ENCODE data around the gene ZFYVE9. TPM values are rescaled to one million over a fixed set of nuclear protein-coding genes. Genes with fewer than 3 reads are reported as not detected.

The ZFYVE9 gene
- total RNA-seq, 4 donors from 2014 or later, result 22.8 to 37.0 (median 28.2) TPM

DNA sequence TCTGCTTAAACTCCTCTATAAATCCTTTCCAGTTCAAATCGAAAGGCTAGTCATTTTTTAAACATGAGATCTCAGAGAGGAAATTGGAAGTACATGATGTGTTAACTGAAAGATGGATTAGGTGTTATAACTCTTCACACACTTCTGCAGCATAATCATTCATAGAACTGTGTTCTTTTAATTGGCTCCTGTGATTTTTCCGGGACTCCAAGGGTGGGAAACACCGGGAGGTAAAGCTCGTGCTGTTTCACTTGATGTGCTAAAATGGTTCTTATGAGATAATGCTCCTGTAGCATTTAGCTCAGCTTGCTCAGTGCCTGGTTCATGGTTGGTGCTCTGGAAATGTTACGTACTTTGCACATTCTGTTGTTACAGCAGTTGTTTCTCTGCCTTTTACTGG lies 183.9 kb downstream of the ZFYVE9 start:
- no peak overlapping the region for H3K27ac ChIP-seq
- H3K36me3 ChIP-seq, result no peaks in the 10 kb centered on the region
- no peaks in the 10 kb centered on the region for H3K9me3 ChIP-seq
- H3K4me1 ChIP-seq, result no peaks in the 10 kb centered on the region
- H3K27me3 ChIP-seq, result no peaks in the 10 kb centered on the region
- TF ChIP-seq CTCF (IDR thresholded peaks at IDR 0.05), result no peak
- TF ChIP-seq EP300 (IDR thresholded peaks at IDR 0.05; ENCODE audit: low read depth), result no peak
- no peak for TF ChIP-seq POLR2A (IDR thresholded peaks at IDR 0.05)
- TF ChIP-seq POLR2AphosphoS5 (IDR thresholded peaks at IDR 0.05), result no peak
- H3K4me3 ChIP-seq, result no peak overlapping the region
- in situ Hi-C loops (cut with MboI; ENCODE audit: low pct_ligation_motif_present in 1 of 4, low pct_unique_long_range_greater_than_20kb in 1 of 4, low sequenced_read_pairs in 3 of 4), result no loop called here
- DNase-seq, result no peak
- intact Hi-C loops (cut with DNase I; ENCODE audit: low total_unique reads), result no loop called here
- 87 to 98% methylated on average over 5 of the region's 5 CpGs for WGBS, 2 donors (ENCODE audit: low coverage in 1 of 2)

DNA sequence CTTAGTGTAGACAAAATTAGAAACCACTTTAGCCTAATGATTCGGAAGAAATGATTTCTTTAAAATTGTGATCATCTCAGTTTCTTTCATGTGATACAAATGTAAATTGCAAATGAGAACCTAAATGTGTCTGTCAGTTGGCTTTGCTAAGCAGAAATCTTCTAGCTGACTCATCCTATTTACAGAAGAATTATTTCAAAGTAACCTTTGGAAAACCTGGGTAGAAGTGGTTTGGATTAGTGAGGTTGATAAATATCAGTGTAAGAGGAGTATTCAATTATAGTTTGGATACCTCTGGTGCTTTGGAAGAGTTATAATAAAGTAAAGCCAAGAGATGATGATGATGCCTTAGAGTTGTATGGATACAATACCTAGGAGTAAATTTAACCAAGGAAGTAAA lies 186.7 kb downstream of the ZFYVE9 start:
- TF ChIP-seq POLR2A (IDR thresholded peaks at IDR 0.05), result no peak
- TF ChIP-seq CTCF (IDR thresholded peaks at IDR 0.05), result no peak
- TF ChIP-seq EP300 (IDR thresholded peaks at IDR 0.05; ENCODE audit: low read depth), result no peak
- no peak for TF ChIP-seq POLR2AphosphoS5 (IDR thresholded peaks at IDR 0.05)
- no peak overlapping the region for H3K4me3 ChIP-seq
- in situ Hi-C loops (cut with MboI; ENCODE audit: low pct_ligation_motif_present in 1 of 4, low pct_unique_long_range_greater_than_20kb in 1 of 4, low sequenced_read_pairs in 3 of 4), result no loop called here
- intact Hi-C loops (cut with DNase I; ENCODE audit: low total_unique reads), result no loop called here
- DNase-seq, result no peak
- no peak overlapping the region for H3K27ac ChIP-seq
- H3K36me3 ChIP-seq, result no peaks in the 10 kb centered on the region
- H3K27me3 ChIP-seq, result no peaks in the 10 kb centered on the region
- no peaks in the 10 kb centered on the region for H3K4me1 ChIP-seq
- H3K9me3 ChIP-seq, result no peaks in the 10 kb centered on the region
- 93 to 100% methylated on average over 1 of the region's 1 CpG for WGBS, 2 donors (ENCODE audit: low coverage in 1 of 2)

DNA sequence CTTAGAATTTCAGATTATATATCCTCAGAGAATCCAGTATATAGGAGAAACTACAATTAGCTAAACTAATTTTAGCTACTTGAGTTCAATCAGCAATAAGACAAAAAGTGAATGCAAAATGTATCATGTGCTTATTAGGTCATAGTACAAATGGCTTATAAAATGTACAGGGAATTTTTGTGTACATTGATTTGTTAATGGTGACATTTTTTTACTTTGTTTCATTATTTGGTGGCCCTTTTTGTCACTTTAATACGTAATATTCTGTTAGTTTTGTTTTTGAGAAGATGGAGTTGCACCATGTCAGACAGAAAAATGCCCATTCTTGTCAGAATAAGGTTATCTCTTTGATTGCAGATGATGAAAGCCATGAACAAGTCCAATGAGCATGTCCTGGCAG lies 190.5 kb downstream of the ZFYVE9 start:
- no peak for TF ChIP-seq POLR2AphosphoS5 (IDR thresholded peaks at IDR 0.05)
- TF ChIP-seq CTCF (IDR thresholded peaks at IDR 0.05), result no peak
- TF ChIP-seq EP300 (IDR thresholded peaks at IDR 0.05; ENCODE audit: low read depth), result no peak
- TF ChIP-seq POLR2A (IDR thresholded peaks at IDR 0.05), result no peak
- in situ Hi-C loops (cut with MboI; ENCODE audit: low pct_ligation_motif_present in 1 of 4, low pct_unique_long_range_greater_than_20kb in 1 of 4, low sequenced_read_pairs in 3 of 4), result no loop called here
- DNase-seq, result no peak
- Histone ChIP-seq H3K9me3 (no peaks in the 10 kb centered on the region), H3K4me1 (no peaks in the 10 kb centered on the region), H3K27ac (no peak overlapping the region), H3K36me3 (no peaks in the 10 kb centered on the region), H3K4me3 (no peak overlapping the region), H3K27me3 (no peaks in the 10 kb centered on the region)
- intact Hi-C loops (cut with DNase I; ENCODE audit: low total_unique reads), result no loop called here
- WGBS, 2 donors (ENCODE audit: low coverage in 1 of 2), result 90 to 100% methylated on average over 1 of the region's 1 CpG

DNA sequence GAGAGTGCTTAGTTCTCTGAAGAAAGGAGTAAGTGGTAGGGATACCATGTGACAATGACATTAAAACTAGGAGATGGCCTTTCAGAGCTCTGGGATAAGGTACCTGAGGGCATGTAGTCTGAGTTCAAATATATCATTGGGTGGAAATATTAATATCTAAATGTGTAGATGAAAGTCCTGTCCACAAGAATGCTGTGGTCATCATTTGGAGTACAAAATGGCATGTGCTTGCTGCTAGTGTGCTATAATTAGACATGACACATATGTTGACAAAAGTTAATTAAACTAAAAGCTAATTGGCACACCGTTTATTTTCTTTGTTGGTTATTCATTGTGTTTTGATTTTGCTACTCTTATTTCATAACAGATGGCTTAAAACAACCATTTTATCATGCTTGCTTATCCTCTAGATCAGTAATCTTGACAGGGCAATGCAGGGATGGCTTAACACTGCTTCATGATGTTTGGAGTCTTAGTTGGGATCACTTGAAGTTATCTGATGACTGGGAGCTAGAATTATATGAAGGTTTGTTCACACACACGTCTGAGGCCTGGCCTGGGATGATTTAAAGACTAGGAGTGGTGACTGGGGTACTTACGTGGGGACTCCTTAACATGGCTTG lies 193.1 kb downstream of the ZFYVE9 start:
- TF ChIP-seq POLR2AphosphoS5 (IDR thresholded peaks at IDR 0.05), result no peak
- TF ChIP-seq POLR2A (IDR thresholded peaks at IDR 0.05), result no peak
- TF ChIP-seq CTCF (IDR thresholded peaks at IDR 0.05), result no peak
- TF ChIP-seq EP300 (IDR thresholded peaks at IDR 0.05; ENCODE audit: low read depth), result no peak
- no peak overlapping the region for H3K27ac ChIP-seq
- DNase-seq, result no peak
- H3K4me1 ChIP-seq, result no peaks in the 10 kb centered on the region
- no peaks in the 10 kb centered on the region for H3K27me3 ChIP-seq
- in situ Hi-C loops (cut with MboI; ENCODE audit: low pct_ligation_motif_present in 1 of 4, low pct_unique_long_range_greater_than_20kb in 1 of 4, low sequenced_read_pairs in 3 of 4) (no loop called here), intact Hi-C loops (cut with DNase I; ENCODE audit: low total_unique reads) (no loop called here)
- 88 to 97% methylated on average over 3 of the region's 3 CpGs for WGBS, 2 donors (ENCODE audit: low coverage in 1 of 2)
- H3K9me3 ChIP-seq, result no peaks in the 10 kb centered on the region
- H3K36me3 ChIP-seq, result no peaks in the 10 kb centered on the region
- H3K4me3 ChIP-seq, result no peak overlapping the region

Measured in transverse colon (tissue), 4 donors.